NCI-H1105 treated with DMSO at 0.1 percent for 48 hours (cell line): ENCODE data around the gene TBC1D5.
"Not testable (repeated sequence)": the region's sequence is repeated elsewhere in the genome, so short reads cannot be mapped to it uniquely, and the experiment has no call there.

Source experiments
- DNase-seq: peaks from one replicate; lab custom pipeline; 2025; lab: John Stamatoyannopoulos, UW

Gene TBC1D5

DNA sequence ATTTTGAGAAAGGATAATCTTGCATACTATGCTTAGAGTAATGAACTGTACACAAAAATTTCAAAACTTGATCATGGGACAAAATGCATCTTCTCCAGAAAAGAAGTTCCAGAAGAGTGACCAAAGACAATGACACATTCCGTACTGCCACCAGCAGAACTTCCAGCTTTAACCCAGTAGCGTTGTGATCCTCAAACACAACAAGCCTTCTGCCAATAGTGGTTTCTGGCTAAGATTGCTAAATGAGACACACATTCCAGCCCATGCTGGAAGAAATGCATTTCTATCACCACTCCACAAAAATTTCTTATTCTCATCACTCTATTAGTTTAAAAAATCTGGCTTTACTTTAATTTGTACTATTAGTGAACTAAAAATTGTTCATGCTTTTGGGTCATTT lies 334.9 kb downstream of the TBC1D5 start:
- no peak for DNase-seq

DNA sequence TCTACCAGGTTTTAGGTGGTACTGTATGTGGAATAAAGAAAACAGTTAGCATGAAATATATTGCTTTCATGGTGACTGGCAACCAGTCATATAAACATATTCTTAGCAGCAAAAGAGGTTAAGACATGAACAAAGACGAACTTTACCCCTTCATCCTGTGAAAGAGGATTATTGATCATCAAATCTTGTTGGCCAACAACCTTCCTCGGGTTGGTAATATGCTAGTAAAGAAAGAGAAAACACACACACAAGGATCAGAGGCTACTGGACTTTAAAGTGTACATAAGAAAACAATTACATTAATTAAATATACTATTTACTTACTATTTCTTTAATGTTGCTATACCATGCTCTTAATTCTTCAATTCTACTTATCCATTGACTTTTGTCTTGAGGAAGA lies 337.9 kb downstream of the TBC1D5 start:
- no peak for DNase-seq

DNA sequence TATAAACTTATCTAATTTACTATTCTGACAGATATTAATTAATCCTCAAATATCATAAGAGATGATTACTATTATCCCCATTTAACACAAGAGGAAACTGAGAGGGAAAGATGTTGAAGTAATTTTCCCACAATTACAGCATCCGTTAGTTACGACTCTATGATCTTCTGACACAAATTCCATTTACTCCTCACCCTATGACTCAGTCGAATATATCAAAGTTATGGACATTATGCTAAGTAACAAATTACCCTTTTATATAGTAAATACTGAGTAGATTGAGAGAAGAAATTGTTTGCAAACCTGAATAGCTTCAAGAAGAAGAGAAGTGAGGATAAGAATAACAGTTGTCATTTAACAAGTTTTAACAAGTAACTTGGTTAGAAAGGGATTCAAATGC lies 340.0 kb downstream of the TBC1D5 start:
- no peak for DNase-seq

DNA sequence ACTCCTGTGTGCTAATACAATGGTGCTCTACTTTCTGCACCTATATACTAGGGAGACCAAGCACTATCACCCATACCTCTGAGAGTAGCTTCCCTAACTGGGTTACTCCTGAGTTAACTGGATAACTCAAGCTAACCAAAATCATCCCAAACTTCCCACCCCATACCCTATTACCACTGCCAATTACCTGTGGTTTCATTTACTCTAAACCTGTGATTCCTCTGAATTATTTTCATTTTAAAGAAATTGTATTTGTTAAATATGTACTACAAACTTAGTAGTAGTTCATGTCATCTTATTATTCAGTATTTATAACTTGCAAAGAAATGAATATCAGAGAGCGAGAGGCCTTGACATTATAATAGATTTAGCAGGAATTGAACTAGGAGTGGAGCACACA lies 340.5 kb downstream of the TBC1D5 start:
- DNase-seq: no peak

DNA sequence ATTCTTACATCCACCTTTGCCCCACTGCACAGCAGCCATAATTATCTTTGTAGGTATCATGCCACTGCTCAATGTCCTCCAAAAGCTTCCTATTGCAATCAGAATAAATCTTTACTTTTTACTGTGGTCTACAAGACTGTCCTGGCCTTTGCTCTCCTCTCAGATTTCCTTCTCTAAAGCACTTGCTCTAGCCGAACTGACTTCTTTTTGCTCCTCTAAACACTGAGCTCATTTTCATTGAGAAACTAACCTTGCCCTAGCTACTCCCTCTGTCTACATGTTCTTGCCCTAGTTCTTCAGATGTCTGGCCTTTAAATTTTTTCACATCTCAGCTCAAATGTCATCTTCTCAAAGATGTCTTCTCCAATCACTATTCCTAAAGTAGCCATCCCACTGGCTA lies 342.8 kb downstream of the TBC1D5 start:
- no peak for DNase-seq

DNA sequence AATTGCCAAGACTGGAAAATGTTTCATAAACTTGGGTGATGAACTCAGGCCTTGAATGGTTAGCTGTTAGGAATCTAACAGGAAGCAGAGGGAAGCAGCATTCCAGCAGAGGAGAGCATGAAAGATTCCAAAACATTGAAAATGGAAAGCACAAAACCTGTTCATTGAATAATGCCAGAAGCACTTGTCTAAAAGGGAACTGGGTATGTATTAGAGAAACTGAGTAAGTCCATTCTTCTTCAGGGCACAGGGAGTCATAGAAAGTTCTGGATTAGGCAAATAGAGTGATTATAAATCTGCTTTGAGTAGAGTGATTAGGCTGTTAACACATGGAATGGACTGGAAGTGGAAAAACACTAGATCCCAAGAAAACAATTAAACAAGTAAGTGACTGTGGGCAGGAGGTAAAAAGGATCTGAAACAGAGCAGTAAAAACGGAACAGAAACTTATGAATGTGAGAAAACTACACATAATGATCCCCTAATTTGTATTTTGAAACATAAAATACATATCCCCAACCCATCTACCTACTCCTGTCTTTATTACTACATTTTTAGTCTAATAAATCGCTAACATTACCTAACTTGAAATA lies 343.4 kb downstream of the TBC1D5 start:
- no peak for DNase-seq

DNA sequence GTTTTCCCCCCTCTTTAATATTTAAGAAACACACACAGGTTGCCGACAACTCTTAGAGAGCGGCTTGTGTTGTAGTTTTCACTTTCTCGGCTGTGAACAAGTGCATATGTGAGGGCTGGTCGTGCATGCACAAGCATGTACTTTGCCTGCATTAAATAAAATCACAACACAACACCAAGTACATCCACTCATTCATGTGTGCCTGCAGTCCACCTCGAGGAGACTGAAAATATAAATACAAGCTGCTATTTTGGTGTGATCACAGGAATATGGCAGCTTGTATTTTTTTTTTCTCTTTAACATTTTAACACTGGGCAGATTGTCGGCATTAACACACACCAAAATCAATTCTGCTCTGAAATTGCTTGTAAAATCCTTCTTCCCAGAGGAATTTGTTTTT lies 346.4 kb downstream of the TBC1D5 start:
- no peak for DNase-seq

DNA sequence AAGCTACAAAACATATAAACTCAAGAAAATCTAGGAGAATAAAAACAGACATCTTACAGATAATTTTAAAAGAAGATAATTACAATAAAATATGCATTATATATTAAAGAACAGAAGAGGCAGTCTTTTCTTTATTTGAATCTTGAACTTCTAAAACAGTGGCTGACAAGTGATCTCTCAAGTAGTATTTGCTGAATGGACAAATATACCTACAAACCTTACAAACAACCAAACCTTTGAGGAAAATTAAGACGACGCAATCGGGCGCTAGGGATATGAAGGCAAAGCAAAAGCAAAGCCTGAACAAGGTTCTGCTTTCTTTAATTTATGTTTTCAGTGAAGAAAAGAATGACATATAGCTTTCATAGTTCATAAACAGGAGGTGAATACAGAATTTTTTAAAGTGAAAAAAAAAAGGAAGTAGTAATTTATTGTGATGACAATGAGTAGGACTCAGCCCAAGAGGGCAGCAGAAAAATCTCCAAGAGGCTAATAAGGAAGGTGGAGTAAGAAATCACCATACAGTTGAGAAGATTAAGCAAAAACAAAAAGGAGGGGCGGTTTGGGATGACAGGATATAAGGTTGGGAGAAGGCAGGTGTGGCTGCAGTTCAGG lies 347.8 kb downstream of the TBC1D5 start:
- no peak for DNase-seq

DNA sequence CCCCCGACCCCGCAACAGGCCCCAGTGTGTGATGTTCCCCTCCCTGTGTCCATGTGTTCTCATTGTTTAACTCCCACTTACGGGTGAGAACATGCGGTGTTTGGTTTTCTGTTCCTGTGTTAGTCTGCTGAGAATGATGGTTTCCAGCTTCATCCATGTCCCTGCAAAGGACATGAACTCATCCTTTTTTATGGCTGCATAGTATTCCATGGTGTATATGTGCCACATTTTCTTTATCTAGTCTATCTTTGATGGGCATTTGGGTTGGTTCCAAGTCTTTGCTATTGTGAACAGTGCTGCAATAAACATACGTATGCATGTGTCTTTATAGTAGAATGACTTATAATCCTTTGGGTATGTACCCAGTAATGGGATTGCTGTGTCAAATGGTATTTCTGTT lies 349.9 kb downstream of the TBC1D5 start:
- not testable (repeated sequence) for DNase-seq

DNA sequence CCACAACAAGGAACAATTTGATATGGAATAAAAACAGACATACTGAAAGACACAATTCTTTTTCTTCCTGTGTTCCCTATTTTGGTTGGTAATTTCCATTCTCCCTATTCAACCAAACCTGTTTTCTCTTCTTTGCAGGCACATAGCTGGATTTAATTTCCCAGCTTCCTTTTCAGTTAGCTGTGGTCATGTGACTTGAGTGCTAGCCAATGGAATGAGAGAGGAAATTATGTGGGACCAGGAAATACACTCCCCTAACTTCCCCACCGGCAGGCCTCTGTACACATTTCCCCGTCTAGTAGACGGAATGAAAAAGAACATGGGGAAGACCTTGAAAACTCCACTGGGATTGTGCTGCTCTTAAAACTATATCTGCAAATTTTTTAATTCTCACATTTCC lies 351.6 kb downstream of the TBC1D5 start:
- DNase-seq: no peak

DNA sequence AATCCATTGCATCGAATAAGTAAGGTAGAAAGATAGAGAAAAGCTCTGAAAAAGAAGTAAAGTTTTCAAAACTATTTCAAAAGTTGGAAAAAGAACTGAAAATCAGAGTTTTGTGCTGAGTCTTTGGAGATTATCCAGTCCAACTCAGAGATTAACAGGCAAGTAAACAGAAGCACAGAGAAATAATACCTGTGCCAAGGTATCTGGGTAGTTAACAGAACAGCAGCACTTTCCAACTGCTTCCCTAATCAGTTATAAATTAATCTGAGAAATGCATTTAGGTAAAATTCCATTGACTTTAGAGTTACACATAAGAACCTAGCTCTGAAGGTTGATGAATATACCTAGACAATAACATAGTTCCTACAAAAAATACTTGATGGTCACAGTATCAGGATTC lies 355.3 kb downstream of the TBC1D5 start:
- no peak for DNase-seq

DNA sequence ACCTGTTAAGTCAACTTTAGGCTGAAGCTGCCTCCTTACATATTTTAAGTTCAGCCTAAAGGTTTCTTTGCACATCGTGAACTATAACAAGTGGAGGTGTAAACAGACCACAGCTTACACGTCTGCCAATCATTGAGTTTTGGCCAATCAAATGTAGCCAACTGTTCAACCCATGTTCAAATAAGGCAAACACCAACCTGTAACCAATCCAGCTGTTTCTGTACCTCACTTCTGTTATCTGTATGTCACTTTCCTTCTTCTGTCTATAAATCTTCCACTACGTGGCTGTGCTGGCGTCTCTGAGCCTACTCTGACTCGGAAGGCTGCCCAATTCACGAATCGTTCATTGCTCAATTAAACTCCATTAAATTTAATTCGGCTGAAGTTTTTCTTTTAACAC lies 356.0 kb downstream of the TBC1D5 start:
- no peak for DNase-seq

DNA sequence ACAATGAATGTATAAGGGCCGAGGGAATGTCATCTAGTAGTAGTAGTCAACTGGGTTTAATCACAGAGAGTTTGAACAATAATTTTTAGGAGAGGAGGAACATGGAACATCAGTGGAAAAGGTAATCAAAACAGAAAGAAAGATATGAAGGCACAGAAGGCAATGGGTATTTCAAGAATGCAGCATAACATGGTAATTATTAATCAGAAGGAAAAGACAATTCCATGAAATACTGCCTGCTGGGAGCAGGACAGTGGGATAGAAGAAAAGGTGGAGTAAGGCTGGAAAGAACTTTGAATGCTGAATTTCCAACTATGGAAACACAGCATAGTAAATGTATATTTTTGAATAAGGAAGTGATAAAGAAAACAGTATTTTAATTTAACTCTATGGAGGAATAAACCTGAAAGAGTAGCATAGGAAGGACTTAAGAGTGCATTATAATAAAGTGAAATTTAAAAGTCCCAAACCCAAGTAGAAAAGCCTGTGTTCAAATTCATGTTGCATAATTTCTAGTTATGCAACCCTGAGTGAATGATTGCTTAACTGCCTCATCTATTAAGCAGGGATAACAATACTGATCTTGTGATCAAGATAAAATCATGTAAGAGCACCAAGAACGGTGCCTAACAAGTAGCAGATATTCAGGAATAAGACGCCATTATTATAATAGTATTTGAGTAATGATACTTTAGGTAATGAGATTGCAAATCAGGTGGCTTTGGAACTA lies 357.7 kb downstream of the TBC1D5 start:
- no peak for DNase-seq

DNA sequence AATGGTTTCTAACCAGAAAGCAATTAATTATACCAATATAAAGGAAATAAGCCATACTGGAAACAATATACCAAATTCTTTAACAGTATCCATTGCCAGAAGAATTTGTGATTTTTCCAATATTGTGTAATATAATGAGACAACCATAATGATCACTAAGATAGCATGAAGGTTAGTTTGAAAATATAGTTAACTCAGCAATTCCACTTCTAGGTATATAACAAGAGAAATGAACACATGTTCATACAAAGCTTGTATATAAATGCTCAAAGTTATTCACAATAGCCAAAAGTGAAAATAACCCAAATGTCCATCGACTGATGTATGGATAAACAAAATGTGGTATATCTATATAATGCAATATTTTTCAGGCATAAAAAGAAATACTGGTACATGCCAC lies 369.1 kb downstream of the TBC1D5 start:
- no peak for DNase-seq

DNA sequence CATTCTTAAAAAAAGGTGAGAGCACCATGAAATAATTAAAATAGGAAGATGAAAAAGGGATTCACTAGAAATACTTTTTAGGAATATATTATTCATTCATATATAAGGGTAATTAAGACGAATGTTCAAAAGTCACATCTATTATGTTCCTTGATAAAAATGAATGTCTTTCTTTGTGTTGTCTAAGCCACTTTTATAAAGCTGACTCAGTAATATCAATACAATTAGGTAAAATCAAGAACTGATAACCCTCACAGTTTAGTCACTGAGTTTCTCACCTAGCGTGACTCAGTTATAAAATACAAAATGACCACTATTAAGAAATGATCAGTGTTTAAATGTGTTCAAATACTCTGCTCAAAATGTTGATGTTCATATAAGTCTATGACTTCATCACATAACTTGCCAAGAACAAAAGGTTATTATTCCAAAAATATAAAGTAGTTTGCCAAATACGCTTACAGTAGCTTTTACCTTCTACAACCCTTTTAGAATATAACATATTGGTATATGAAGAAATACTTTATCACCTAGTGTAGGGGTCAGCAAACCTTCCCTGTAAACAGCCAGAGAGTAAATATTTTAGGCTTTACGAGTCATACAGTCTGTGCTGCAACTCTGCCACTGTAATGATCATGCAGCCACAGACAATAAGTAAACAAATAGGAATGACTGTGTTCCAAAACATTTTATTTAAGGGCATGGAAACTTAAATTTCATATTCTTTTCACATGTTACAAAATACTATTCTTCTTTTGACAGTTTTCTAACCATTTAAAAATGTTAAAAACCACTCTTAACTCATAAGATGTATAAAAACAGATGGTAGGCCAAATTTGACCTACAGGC lies 369.8 kb downstream of the TBC1D5 start:
- no peak for DNase-seq

DNA sequence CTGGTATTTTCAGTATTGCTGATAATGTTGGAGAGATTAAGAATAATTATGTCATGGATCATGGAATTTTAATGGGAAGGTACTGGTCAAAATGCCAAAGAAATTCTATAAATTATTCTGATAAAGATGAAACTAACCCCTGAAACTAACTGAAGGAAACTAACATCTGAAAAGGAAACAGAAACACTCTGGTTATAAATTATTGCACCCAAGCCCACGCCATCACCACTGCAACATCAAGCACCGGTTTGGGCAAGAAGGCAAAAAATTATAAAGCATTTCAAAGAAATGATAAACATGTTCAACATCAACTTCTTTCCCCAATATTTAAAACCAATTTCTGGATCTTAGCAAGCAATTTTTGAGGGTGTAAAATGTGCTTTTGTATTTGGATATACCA lies 372.5 kb downstream of the TBC1D5 start:
- no peak for DNase-seq

DNA sequence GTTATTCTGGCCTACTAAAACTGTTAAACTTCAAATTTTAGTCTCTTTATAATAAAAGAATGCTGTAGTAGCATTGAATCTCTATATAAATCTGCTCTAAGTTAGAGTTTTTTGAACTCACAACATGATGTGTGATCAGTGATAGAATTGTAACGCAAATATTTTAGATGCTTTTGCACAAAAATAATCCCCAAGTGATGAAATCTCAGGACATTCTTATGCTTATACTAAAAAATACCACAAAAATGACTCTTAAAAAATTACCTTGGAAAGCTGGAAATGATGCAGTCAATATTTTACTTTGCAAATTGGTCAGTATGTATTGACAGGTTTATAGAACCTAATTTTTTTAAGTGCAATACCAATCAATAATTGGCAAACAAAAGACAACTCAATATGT lies 375.3 kb downstream of the TBC1D5 start:
- DNase-seq: no peak

DNA sequence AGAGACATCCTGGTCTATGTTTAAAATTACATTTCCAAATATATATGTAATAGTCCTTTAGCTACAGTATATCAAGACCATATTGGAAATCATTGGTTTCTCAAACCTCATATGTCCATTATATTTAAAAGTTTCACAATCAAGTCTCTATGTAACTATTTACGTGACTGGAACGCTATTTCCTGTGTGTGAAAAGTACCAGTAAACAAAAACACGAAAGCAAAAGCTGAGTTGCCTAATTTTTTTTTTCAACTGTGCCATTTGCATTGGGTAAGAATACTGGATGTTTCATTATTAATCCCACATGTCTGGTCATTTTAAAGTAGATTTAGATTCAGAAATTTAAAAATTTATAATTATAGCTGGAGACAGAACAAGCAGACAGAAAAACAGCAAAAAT lies 381.4 kb downstream of the TBC1D5 start:
- DNase-seq: no peak

DNA sequence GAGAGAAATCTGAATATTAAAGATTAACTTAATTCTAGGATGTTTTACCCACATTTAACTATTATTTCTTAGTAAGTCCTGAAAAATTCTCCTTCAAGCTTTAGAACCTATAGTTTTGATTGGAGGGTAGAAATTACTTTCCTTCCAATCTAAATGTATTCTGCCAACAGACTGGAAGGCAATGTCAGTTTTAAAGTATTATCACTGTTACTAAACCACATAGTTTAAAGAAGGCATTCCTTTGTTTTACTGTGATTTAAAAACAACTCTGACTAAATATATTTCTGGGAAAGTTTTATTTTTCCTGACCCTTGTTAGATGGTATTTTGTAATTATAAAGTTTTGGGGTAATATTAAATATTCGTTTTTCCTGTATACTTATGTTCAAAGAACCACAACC lies 382.5 kb downstream of the TBC1D5 start:
- DNase-seq: no peak

DNA sequence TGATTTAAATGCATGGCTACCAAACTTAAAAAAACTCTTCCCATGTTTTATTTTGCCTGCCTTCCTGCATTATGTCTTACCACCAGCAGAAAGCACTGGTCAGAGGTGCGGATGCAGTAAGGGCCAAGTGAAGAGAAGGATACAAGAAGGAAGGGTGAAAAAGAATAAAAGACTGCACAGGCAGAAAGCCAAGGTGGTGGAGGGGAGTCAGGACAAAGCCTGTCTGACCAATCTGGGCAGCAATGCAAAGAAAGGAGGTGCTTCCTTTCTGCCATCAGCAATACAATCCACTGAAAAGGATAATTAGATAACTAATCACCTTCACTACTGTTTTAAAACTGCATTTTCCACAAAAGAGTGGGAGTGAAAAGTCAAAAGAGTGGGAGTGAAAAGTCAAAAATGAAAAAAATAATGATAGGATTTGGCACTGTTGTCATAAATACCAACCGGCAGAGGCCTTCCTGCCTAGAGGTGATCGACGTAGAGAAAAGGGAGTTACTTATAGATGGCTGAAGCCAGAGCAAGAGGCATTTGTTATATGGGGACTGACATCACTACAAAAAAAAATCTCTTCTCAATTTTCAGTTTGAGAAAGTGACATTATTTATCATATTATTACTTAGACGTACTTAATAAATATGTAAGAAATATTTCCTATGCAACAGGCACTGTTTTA lies 385.3 kb downstream of the TBC1D5 start:
- no peak for DNase-seq

DNA sequence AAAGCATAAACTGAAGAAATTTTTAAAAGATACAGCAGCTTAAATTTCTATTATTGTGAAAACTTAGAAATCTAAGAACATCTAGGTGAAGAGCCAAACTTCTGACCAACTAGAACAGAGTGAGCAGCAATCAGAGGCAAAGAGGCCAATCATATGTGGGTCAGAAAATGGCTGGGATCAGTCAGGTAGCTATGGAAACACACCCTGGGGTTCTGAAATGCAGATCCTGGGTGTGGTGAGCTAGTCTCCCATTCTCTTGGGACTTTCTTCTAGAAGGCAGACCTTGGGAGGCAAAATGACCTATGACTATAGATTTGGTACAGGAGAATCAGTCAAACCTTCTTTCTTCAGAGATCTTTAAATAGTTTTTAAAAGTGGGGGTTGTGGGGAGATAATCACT lies 385.8 kb downstream of the TBC1D5 start:
- DNase-seq: no peak

DNA sequence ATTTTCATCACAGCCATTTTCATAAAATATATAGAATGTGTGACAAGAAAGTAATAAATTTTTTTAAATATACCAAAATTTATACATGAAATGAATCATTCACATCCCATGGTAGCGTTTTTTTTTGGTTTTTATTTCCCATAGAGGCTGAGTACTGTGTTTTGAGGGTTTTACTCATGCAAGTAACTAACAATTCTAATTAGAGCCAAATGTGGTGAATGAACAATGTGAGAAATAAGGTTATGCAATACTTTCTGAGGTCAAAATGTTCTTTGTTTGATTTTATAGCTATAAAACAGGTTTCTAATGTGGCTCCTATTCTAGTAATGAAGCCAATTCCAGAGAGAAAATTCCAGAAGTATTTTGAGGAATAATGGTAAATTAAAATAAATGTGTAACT lies 386.8 kb downstream of the TBC1D5 start:
- no peak for DNase-seq
